Measurements from ENCODE around the gene ACBD3. TPM values are rescaled to one million over a fixed set of nuclear protein-coding genes. Genes with fewer than 3 reads are reported as not detected.
A peak's percentile ranks its signal among the peaks of the same experiment; 100 is the strongest.

ACBD3 gene
- total RNA-seq, 1 donor from 2014 or later: 58.2 TPM

DNA sequence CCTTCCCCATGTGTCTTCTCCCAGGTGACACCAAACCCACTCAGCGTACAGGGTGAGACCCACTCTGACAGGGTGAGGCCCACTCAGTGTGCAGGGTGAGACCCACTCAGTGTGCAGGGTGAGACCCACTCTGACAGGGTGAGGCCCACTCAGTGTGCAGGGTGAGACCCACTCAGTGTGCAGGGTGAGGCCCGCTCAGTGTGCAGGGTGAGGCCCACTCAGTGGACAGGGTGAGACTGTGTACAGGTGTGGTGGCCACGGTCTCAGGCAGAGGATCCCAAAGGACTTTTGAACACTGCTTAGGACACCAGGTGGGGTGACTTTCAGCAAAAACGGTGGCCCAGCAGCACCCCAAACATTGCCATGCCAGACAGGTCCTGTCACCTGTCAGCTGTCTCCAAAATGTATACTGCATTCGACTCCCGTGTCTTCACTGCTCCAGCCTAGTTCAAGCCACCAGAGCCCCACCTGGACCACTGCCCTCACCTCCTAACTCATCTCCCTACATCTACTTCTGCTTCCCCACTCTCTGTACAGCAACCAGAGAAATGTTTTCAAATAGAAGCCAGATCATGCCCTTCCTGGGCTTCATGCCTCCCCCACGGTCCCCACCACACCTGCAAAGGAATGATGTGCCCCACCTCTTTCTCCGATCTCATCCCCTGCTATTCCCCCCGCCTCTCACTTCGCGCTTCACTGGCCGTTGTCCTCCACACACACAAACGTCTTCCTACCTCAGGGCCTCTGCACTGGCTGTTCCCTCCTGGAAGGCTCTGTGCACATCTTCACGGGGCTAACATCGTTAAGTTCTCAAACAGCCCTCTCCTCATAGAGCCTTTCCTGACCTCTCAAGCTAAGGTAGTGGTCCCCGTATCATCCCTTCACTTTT is 52.1 kb downstream of the ACBD3 start:
- TF ChIP-seq, protein P1, sequence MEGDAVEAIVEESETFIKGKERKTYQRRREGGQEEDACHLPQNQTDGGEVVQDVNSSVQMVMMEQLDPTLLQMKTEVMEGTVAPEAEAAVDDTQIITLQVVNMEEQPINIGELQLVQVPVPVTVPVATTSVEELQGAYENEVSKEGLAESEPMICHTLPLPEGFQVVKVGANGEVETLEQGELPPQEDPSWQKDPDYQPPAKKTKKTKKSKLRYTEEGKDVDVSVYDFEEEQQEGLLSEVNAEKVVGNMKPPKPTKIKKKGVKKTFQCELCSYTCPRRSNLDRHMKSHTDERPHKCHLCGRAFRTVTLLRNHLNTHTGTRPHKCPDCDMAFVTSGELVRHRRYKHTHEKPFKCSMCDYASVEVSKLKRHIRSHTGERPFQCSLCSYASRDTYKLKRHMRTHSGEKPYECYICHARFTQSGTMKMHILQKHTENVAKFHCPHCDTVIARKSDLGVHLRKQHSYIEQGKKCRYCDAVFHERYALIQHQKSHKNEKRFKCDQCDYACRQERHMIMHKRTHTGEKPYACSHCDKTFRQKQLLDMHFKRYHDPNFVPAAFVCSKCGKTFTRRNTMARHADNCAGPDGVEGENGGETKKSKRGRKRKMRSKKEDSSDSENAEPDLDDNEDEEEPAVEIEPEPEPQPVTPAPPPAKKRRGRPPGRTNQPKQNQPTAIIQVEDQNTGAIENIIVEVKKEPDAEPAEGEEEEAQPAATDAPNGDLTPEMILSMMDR (IDR thresholded peaks at IDR 0.05; ENCODE audit: insufficient read depth, low read length, severe bottlenecking): no peak
- Histone ChIP-seq H3K4me3 (ENCODE audit: low read depth, low read length) (no peak overlapping the region), H3K27me3 (ENCODE audit: control insufficient read depth, insufficient read depth, low read length) (no peaks in the 10 kb centered on the region), H3K36me3 (ENCODE audit: control insufficient read depth, insufficient read depth, low read length) (no peaks in the 10 kb centered on the region)
- DNase-seq (ENCODE audit: low read depth) (no peak), FAIRE-seq (no peak)

DNA sequence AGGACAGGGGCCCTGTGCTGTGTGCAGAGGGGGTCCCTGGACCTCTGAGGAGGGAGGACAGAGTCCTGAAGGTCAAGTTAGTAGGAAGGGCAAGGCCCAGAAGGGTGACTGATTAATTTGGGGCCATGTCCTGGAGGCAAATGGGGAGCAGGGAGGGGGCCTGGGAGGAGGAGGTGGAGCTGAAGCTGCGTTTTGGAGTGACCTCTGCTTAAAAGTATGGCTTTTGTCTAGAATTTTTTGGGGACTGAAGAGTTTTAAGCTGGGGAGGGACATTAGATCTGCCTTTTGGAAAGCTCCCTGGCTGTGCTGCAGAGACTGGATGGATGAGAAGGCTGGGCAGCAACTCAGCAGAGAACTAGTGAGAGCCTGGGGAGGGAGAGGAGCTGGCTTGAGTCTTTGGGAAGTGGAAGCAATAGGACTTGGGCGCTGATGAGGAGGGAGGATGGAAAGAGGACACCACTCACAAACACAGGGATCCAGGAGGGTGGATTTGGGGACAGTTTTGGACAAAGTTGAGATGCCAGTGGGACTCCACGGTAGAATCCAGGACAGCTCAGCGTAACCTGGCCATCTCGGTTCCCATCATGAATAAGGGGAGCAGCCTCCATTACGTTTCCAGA is 52.9 kb downstream of the ACBD3 start:
- Histone ChIP-seq H3K4me3 (ENCODE audit: low read depth, low read length) (no peak overlapping the region), H3K27me3 (ENCODE audit: control insufficient read depth, insufficient read depth, low read length) (no peaks in the 10 kb centered on the region), H3K36me3 (ENCODE audit: control insufficient read depth, insufficient read depth, low read length) (no peaks in the 10 kb centered on the region)
- FAIRE-seq (no peak), DNase-seq (ENCODE audit: low read depth) (no peak)
- TF ChIP-seq, protein P1 (IDR thresholded peaks at IDR 0.05; ENCODE audit: insufficient read depth, low read length, severe bottlenecking): no peak

DNA sequence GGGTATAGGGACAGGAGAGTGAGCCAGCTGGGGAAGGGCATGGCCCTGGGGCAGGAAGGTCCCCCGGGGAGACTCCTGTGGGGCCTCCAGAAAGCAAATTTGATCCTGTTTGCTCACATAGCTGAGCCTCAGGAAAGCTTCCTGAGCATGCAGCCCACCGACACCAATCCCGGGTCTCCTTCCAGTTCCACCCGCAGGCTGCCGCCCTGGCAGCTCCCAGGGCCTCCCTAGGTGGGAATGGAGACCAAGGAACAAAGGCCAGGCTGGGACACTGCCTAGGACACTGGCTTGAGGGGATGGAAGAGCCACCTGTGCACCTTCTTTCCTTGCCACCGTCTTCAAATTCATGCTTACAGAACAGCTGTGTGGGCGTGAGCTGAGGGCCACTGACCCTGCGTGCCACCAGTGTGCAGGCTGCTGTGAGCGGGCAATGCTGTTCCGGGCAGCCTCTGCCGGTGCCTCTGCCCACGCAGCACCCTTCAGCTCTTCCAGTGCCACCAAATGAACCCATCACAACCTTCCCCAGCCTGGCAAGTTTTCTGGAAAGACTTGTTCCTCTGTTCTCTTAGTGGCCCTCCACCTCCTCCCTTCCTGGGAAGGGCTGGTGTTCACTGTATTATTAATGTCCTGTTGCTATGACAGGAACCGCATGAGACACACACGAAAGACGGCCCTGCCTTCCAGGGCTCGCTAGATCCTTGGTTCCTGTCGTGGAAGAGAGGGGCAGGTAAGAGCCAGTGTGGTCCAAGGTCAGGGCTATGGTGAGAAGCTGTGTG is 53.6 kb downstream of the ACBD3 start:
- DNase-seq (ENCODE audit: low read depth) (peak; percentile 72), FAIRE-seq (no peak)
- H3K4me3 ChIP-seq (ENCODE audit: low read depth, low read length): no peak overlapping the region
- no peaks in the 10 kb centered on the region for H3K36me3 ChIP-seq (ENCODE audit: control insufficient read depth, insufficient read depth, low read length)
- TF ChIP-seq, protein P1 (IDR thresholded peaks at IDR 0.05; ENCODE audit: insufficient read depth, low read length, severe bottlenecking): no peak
- no peaks in the 10 kb centered on the region for H3K27me3 ChIP-seq (ENCODE audit: control insufficient read depth, insufficient read depth, low read length)

- Histone ChIP-seq H3K4me3 (ENCODE audit: low read depth, low read length) (no peak overlapping the region), H3K36me3 (ENCODE audit: control insufficient read depth, insufficient read depth, low read length) (no peaks in the 10 kb centered on the region), H3K27me3 (ENCODE audit: control insufficient read depth, insufficient read depth, low read length) (no peaks in the 10 kb centered on the region)
- TF ChIP-seq, protein P1 (IDR thresholded peaks at IDR 0.05; ENCODE audit: insufficient read depth, low read length, severe bottlenecking): no peak
- DNase-seq (ENCODE audit: low read depth) (no peak), FAIRE-seq (no peak)
Measured at GRCh38 chr1:226131639-226132038, 54.9 kb downstream of the ACBD3 start.

- no peaks in the 10 kb centered on the region for H3K27me3 ChIP-seq (ENCODE audit: control insufficient read depth, insufficient read depth, low read length)
- FAIRE-seq (no peak), DNase-seq (ENCODE audit: low read depth) (no peak)
- TF ChIP-seq, protein P1 (IDR thresholded peaks at IDR 0.05; ENCODE audit: insufficient read depth, low read length, severe bottlenecking): no peak
- no peaks in the 10 kb centered on the region for H3K36me3 ChIP-seq (ENCODE audit: control insufficient read depth, insufficient read depth, low read length)
- H3K4me3 ChIP-seq (ENCODE audit: low read depth, low read length): no peak overlapping the region
Measured at GRCh38 chr1:226129230-226129629, 57.3 kb downstream of the ACBD3 start.

All from bronchial epithelial cell (primary cell).